LNCAP (cell line): ENCODE measurements around the gene FGF14.

ENCODE experiments used
- CTCF ChIP-seq: fragments of 450-650 bp; IDR thresholded peaks from 2 replicates; pipeline ENCODE4 v1.5.1; 2017; ENCODE audit warnings: mild to moderate bottlenecking

The FGF14 gene

GRCh38 chr13:102233566-102234208, 168.2 kb downstream of the FGF14 start:
- no peak for TF ChIP-seq CTCF

GRCh38 chr13:102231479-102231878, 170.4 kb downstream of the FGF14 start:
- TF ChIP-seq CTCF = no peak

- no peak for TF ChIP-seq CTCF
These were observed 174.1 kb downstream of the FGF14 start for GRCh38 chr13:102227741-102228140.

GRCh38 chr13:102226591-102226990, 175.3 kb downstream of the FGF14 start:
- no peak for TF ChIP-seq CTCF

GRCh38 chr13:102225892-102226291, 176.0 kb downstream of the FGF14 start:
- no peak for TF ChIP-seq CTCF

GRCh38 chr13:102220681-102221228, 181.1 kb downstream of the FGF14 start:
- no peak for TF ChIP-seq CTCF

GRCh38 chr13:102214956-102215355, 186.9 kb downstream of the FGF14 start:
- no peak for TF ChIP-seq CTCF

- no peak for TF ChIP-seq CTCF
These were observed 189.1 kb downstream of the FGF14 start for GRCh38 chr13:102212729-102213128.
